Measurements from ENCODE around the gene KIAA0513.

Gene KIAA0513

GRCh38 chr16:85027349-85027957, at the start of gene KIAA0513:
TSS of gene KIAA0513 (plus strand) at chr16:85027795. CDS start at chr16:85067072, 39,277 bp downstream.
- DNase-seq, result peak; percentile 49 to 87

GRCh38 chr16:84979516-84979915, 48.1 kb upstream of the KIAA0513 start:
- DNase-seq, result no peak

- DNase-seq, result no peak
These were observed 45.2 kb upstream of the KIAA0513 start for GRCh38 chr16:84982434-84982833.

- DNase-seq, result peak in 1 of 2 experiments; percentile 48
These were observed 42.2 kb upstream of the KIAA0513 start for GRCh38 chr16:84985079-84986065.

- no peak for DNase-seq
These were observed 41.5 kb upstream of the KIAA0513 start for GRCh38 chr16:84986102-84986501.

- no peak for DNase-seq
These were observed 40.7 kb upstream of the KIAA0513 start for GRCh38 chr16:84986879-84987278.

GRCh38 chr16:84988328-84989080, 39.1 kb upstream of the KIAA0513 start:
- no peak for DNase-seq

- no peak for DNase-seq
These were observed 37.6 kb upstream of the KIAA0513 start for GRCh38 chr16:84989749-84990620.

GRCh38 chr16:84990782-84991181, 36.8 kb upstream of the KIAA0513 start:
- DNase-seq, result no peak

- DNase-seq, result no peak
These were observed 34.9 kb upstream of the KIAA0513 start for GRCh38 chr16:84992717-84993075.

GRCh38 chr16:84993926-84994325, 33.7 kb upstream of the KIAA0513 start:
- no peak for DNase-seq

GRCh38 chr16:84995663-84996062, 31.9 kb upstream of the KIAA0513 start:
- no peak for DNase-seq

GRCh38 chr16:84996365-84996764, 31.2 kb upstream of the KIAA0513 start:
- DNase-seq, result no peak

GRCh38 chr16:84999200-84999599, 28.4 kb upstream of the KIAA0513 start:
- DNase-seq, result peak in 1 of 2 experiments; percentile 31

GRCh38 chr16:84999857-85000480, 27.6 kb upstream of the KIAA0513 start:
- no peak for DNase-seq

GRCh38 chr16:85002099-85002541, 25.5 kb upstream of the KIAA0513 start:
- no peak for DNase-seq

- no peak for DNase-seq
These were observed 25.0 kb upstream of the KIAA0513 start for GRCh38 chr16:85002608-85003007.

GRCh38 chr16:85003076-85003475, 24.5 kb upstream of the KIAA0513 start:
- DNase-seq, result no peak

- no peak for DNase-seq
These were observed 23.6 kb upstream of the KIAA0513 start for GRCh38 chr16:85003725-85004586.

GRCh38 chr16:85004587-85005205, 22.9 kb upstream of the KIAA0513 start:
- DNase-seq, result peak; percentile 62 to 71

All from SW 1271 (cell line).